H4 (cell line): Measurements from ENCODE around the gene GLT6D1. TPM values are rescaled to one million over a fixed set of nuclear protein-coding genes. Genes with fewer than 3 reads are reported as not detected.
"Not testable (repeated sequence)": the region's sequence is repeated elsewhere in the genome, so short reads cannot be mapped to it uniquely, and the experiment has no call there.

Source experiments
- DNase-seq: peaks from one replicate; pipeline ENCODE4 v3.0.0-alpha.2; 2015; ENCODE audit warnings: low spot score
- total RNA-seq: library from RNA; depleted of rRNA; stranded (reverse); fragments of >200 nt; shearing (Covaris generic); gene quantifications from 2 replicates; pipeline ENCODE4 v1.2.3, GENCODE V29; 2014; rRNA removed

The GLT6D1 gene, protein sequence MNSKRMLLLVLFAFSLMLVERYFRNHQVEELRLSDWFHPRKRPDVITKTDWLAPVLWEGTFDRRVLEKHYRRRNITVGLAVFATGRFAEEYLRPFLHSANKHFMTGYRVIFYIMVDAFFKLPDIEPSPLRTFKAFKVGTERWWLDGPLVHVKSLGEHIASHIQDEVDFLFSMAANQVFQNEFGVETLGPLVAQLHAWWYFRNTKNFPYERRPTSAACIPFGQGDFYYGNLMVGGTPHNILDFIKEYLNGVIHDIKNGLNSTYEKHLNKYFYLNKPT
- total RNA-seq = not detected in 2 replicates

DNA sequence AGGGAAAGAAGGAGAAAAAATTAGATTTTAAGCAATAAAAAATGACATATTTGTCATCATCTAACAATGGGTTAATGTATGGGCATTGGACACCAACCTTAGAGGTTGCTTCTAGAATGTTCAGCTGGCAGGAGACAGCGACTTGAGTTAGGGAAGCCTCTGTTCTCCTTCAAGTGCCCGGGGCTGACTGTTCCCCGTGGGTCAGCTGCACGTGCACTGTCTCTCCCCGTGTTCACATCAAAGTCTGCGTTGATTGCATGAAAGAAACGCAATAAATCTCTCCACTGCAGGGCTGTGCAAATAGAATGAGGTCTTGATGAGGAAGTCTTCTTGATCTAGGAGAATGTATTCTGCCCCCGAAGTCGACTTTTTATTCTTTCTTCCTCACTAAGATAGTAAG lies at the start of gene GLT6D1:
TSS of gene GLT6D1 (minus strand) at position 345 of the 400 bp plus-strand sequence. CDS start 353 bp downstream, outside the sequence.
- no peak for DNase-seq

DNA sequence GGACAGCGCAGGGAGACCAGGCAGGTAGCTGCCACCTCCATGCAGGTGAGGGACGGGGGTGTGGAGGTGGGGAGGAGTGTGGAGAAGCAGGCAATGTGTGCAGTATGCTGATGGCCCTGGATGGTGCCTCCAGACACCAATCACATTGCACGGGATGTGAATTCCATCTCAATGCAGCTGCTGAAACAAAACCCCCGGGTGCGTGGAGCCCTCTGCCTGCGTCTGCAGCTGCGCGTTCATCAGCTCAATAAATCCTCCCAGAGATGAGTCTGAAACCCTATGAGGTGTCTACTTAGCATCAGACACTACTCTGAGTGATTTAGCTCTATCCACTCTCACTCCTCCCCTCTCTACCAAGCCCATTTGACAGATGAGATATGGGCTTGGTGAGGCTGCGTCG lies 49.7 kb upstream of the GLT6D1 start:
- DNase-seq = no peak

DNA sequence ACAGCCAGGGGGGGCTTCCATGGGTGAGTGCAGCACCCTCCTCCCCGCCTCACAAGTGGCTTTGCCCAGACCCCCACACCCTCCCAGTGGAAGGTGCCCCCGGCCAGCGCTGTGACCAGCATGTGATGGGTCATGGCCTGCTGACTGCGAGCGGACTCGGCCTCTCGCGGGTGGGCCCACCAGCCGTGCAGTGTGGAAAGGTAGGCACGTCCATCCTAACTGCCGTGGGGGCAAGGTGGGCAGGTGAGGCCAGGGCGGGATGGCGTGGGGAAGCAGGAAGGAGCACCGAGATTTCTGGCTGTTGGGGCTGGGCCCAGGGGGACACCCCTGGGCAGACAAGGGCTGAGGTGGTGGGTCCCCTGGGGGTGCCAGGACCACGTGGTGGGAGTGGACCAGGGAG lies 47.9 kb upstream of the GLT6D1 start:
- no peak for DNase-seq

DNA sequence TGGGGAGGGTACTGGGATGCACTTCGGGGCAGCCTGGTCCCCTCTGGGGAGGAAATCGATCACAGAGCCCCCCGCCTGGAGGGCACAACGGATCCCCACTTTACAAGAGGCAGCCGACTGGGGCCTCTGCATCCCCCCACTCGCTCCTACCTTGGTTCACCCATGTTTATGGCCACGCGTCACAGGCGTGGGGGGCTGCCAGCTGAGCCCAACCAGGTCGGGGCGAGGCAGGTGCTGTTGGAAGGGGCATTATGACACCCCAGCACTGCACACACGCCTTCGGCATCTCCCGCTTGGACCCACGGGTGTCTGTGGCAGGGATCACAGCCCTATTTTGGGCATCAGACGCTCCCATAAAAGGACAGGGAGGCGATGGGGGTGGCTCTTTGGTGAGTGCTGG lies 45.4 kb upstream of the GLT6D1 start:
- no peak for DNase-seq

DNA sequence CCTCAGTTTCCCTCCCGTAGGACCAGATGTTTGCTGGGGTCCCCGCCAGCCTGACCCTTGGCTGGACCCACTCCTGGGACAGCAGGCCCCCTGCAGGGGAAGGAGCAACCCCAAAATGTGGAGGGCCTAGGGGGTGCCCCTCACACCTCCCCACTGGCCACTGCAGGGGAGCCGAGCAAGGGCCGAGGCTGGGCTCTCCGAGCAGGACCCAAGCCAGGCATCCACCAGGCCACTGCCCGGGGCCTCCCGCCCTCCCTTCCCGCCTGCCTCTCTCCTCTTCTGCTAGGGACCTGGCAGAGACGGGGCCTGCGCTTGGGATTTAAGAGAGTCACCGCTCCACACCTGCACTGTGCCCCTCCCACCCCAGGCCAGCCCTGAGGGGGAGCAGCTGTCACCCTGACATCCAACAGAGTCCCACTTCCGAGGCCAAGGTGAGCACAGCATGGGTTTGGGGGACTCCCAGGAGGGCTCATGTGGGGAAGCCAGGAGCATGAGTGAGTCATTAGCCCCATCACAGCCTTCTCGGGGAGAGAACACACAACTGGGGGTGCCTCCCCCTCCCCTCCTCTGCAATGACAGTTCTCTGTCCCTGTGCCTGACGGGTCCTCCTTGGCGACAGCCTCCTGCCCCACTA lies 44.2 kb upstream of the GLT6D1 start:
- no peak for DNase-seq

DNA sequence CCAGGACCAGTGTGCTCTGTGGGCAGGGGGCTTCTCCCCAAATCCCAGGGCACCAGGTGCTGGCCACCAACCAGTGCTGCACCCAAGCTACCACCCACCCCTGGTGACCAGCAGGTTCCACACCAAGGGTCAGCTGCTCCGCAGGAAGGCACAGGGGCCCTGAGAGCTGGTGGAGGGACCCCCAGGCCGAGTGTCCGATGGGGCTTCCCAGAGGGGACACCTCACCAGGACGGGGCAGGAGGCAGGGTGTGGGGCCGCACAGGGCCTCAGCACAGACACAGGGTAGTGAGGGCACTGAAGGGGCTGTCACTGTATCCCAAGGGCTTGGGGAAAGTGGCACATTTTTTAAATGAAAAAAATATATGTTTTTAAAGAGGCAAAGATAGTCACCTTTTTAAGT lies 41.8 kb upstream of the GLT6D1 start:
- DNase-seq = no peak

DNA sequence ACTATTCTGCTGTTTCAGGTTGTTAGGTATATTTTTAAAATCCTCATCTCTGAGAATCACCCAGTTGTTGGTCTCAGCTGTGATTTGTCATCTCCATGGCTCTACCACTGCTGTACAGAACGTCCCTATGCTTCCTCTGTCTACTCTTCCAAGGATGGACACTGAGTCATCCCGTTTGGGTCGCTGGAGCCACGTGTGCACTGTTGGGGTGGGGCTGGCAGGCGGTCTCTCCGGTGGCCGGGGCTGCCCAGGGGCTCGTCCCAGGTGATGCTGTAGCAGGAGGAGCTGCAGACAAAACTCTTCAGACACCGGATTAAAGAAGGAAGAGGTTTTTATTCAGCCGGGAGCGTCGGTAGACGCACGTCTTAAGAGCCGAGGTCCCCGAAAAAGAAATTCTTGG lies 40.7 kb upstream of the GLT6D1 start:
- DNase-seq = no peak

DNA sequence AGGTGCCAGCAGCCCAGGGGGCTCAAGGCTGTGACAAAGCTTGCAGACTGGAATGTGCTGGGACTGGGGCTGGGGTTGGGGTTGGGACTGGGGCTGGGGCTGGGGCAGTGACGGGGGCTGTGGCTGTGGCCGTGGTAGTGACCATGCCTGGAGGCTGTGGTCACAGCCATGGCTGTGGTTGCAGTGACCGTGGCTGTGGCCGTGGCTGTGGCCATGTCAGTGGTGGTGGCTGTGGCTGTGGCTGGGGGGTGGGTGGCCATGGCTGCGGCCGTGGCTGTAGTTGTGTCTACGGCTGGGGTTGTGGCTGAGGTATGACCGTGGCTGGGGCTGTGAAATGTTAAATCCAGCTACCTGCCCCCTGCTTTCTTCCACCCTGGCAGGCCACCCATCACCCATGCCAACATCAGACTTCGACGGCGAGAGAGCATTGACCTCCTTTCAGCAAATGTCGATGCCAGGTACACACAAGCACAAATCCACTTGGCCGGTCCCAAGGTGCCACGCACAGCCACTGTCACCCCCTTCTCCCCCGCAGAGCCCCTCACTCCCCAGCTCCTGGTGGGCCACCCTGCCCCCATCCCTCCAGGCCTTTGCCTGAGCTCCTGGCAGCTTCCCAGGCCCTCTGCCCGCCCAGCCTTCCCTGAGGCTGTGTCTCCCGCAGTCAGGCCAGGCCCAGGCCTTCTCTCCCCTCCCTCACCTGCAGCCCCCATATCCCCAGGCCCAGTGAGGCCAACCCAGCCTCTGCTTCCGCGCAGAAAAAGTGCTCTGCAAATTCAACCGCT lies 39.1 kb upstream of the GLT6D1 start:
- DNase-seq = no peak

DNA sequence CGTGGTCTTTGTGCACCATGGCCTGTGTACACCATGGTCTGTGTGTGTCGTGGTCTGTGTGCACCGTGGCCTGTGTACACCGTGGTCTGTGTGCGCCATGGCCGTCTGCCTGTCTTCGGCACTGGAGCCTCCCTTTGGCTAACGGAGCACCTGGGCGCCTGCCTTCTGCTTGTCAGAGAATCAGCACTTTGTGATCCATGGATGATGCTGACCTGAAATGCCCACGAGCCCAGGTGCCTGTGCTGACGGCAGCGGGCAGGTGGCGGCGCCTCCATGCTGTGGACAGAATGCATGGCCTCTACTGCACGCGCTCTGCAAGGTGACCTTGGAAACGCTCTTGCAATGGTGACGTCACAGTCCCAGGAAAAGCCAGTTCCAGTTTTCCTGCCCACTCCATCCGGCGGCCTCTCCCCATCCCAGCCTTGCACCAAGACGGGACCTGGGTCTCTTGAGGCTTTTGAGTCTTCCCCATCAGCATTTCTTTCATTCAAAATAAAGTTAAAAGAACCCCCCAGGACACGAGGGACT lies 38.4 kb upstream of the GLT6D1 start:
- DNase-seq = no peak

DNA sequence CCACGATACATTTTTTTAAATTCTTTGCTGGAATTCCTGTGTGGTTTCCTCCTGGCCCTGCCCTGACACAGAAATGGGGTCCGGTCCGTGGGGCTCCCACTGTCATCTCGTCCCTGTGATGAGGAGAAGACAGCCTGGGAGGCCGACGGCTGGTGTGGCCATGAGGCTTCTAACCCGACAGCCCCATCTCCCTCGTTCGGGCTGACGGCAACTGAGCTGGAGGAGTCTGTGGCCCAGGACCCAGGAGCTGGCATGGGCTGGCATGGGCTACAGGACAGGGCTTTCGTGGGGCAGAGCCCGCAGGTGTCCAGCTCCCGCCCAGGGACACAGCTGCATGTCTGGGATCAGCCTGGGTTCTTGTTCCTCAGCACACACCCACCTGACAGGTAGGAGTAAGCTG lies 37.6 kb upstream of the GLT6D1 start:
- DNase-seq = no peak

DNA sequence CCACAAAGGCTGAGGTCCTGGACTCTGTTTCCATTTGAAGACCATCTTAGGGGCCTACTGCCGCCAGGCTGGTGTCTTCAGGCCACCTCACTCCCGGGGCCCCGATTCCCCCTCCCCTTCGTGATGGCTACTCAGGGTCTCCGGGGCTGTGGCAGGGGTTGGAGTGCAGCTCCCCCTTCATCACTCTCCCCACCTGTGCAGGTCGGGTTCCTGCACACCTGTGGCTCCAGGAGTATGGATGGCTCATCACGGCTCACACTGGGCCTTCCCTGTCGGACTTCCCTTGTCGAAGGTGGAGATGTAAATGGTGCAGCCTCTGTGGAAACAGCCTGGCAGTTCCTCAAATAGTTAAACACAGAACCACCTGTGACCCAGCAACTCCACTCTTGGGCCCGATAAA lies 35.6 kb upstream of the GLT6D1 start:
- DNase-seq = no peak

DNA sequence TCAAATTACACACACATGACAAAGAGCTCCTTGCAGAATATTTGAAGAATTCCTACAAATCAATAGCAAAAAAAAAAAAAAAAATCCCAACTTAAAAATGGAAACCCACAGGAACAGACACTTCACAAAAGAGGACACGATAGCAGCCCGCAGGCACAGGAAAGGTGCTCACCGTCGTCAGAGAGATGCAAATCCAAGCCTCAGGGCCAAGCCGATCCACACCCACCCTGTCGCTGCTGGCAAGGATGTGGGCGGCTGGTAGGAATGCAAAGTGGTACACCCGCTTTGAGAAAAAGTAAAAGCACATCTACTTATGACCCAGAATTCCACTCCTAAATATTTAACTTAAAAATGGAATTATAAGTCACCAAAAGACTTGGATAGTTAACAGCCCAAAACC lies 34.6 kb upstream of the GLT6D1 start:
- no peak for DNase-seq

DNA sequence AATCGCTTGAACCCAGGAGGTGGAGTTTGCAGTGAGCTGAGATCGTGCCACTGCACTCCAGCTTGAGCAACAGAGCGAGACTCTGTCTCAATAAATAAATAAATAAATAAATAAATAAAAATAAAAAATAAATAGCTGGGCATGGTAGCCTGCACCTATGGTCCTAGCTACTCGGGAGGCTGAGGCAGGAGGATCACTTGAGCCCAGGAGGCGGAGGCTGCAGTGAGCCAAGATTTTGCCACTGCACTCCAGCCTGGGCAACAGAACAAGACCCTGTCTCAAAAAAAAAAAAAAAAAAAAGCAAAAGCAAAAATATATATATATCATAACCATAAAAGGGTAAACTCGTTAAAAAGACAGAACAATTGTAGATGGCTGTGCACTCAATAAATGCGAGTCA lies 33.4 kb upstream of the GLT6D1 start:
- DNase-seq = not testable (repeated sequence)

DNA sequence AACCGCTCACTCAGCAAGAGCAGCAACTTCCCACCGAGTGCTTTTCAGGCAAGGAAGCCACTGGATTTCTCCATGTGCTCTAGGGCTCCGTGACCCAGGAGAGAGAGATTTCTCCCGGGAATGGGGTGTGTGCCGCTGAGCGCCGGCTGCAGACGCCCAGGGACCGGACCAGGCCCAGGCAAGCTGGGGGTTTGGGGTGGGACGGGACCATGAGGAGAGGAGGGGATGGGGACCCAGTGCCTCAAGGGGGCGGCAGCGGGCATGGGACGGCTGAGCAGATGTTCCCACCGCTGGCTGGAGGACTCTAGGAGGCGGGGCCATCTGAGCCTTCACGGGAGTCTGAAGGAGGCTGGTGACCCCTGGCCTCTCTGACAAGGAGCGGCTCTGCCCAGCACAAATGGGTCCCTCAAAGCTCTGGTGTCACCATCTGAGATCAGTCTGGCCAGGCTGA lies 32.3 kb upstream of the GLT6D1 start:
- no peak for DNase-seq

DNA sequence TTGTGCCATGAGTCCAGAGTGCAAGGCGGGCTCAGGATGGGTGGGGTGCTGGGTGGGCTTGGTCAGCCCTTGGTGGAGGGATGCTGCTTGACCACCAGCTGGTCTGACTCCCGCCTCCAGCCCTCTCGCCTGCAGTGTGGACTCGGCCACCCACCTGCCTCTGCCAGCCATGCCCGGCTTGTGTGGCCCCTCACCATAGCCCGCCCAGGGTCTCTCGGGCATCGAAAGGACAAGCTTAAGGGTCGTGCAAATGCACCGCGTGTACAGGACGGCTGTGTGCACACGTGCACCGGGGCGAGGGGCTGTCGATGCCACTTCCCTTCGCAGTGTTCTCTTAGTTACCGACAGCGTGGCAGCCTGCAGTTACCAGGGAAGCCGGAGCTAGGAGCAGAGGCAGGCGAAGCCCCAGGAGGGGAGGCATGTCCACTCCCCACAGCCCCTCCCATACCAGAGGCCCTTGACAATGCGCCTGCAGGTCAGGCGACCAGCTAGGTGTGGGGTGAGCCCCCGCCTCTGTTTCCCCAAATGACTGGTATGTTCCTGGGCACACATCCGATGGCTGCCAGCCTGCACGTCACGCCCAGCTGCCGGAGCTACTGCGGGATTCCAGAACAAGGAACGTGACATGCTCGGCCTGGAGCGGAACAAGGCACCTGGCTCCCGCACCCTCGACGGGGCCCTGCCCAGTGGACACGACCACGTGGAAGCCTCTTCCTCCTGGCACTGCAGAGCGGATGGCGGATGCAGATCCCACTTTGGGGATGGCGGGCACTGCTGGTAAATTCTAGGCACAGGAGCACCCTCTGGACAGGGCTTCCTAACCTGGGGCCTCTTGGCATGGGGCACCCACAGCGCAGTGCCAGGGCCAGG lies 31.6 kb upstream of the GLT6D1 start:
- no peak for DNase-seq

DNA sequence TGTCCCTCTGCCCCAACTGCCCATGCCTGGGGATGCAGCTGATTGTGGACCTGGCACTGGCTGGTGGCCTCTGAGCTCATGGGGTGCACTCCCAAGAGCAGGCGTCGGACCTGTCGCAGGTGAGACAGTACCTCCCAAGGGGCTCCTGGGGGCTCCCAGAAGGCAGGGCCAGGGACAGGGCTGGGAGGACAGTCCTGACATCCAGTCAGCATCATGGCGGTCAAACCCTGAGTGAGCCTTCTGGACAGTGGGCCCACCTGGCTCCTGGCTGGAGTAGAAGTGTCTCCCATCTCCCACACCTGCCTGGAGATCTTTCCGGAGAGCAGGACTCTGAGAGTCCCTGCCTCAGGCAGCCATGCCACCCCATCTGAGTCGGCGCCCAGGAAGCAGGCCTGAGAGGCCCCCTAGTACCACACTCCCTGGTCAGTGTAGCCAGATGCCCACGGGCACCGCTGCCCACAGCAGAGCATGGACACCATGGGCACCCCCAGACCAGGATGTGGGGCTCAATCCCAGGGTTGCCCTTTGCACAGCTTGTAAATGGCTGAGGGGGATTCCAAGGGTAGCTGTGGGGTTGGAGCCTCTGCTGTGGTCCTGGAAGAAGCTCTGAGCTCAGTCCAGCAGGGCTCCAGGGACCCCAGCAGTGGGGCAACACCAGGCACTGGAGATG lies 30.4 kb upstream of the GLT6D1 start:
- DNase-seq = no peak

DNA sequence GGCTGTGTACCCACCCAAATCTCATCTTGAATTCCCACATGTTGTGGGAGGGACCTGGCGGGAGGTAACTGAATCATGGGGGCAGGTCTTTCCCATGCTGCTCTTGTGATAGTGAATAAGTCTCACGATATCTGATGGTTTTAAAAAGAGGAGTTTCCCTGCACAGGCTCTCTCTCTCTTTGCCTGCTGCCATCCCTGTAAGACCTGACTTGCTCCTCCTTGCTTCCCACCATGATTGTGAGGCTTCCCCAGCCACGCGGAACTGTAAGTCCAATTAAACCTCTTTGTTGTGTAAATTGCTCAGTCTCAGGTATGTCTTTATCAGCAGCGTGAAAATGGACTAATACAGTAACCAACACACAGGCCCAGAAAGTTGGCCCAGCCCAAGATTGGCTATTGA lies 29.7 kb upstream of the GLT6D1 start:
- not testable (repeated sequence) for DNase-seq

DNA sequence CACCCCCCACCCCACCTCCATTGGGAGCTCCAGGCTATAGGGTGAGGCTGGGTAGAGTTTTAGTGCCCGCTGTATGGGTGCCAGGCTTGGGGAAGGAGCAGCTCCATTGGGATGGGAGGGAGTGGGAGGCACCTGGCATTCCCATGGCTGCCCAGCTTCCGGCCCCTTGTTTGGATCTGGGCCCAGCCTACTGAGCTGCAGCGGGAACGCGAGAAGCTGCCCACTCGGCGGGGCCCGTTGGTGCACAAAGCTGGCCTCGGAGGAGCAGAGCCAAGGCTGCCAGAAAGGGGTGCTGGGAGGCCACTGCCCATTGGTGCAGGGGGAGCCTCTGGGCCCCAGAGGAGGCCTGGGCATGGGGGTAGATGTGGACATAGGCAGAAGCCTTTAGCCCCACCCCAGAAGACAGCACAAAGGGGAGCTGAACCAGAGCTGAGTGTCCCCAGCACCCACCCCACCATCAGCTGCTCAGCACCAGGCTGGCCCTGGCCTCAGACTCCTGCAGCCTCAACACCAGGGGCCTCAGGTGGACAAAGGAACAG lies 28.2 kb upstream of the GLT6D1 start:
- DNase-seq = no peak

DNA sequence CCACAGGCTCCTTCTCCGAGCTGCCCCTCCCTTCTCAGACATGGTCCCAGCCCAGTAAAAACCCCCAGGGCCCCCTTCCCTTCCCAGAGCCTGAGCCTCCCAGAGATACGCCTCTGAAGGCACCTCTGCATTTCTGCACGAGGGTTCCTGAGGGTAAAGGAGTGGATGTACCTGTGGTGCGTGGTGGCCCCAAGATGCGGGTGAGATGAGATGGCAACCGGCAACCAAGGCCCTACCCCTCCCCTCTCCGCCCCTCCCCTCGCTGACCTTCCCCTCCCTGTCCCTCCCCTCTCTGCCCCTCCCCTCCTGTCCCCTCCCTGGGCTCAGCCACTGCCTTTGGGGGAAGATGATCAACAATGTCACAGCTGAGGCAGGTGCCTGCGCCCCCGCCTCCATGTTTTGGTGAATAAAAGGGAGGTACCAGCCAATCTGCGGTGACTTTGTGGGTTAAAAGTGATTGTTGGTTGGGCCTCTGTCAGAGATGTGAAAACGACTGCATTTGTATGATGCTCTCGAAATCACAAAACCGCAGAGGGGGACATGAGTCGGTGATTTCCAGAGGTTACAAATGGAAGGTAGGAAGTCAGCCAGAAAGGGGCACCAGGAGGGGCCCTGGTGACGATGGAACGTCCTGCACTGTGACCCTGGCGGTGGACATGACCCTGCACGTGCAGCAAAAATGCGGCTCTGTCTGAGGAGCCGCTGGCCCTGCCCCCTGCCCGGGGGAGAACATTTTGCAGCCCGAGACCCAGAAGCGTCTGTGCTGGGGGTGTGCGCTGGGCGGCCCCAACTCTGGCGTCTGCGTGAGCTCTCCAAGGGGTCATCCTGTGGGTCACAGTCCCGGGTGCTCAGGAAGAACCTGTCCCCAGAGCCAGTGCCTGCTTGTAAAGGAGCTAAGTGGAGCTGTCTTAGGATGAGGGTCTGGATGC lies 27.5 kb upstream of the GLT6D1 start:
- DNase-seq = no peak

DNA sequence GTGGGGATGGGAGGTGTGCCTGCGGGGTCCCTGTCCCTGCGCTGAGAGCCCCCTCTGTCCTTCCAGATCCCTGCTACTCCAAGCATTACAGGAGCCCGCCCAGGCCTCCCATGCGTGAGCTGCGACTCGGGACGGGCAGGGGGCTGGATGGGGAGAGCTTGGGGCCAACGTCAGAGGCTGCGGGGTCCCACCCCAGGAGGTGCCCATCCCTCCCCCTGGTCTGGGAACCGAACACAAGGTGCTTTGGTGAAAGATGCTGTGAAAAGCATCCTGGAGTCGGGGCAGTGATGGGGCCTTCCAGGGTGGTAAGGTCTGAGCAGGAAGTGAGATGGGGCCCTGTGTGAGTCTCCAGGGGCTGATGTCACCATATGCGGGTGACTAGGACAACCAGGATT lies 26.5 kb upstream of the GLT6D1 start:
- no peak for DNase-seq
